ENCODE measurements around the gene GFER.
"Not testable (repeated sequence)": the region's sequence is repeated elsewhere in the genome, so short reads cannot be mapped to it uniquely, and the experiment has no call there.

Gene GFER

GRCh38 chr16:1983544-1984346, at the start of gene GFER:
TSS of gene GFER (plus strand) at chr16:1984193. CDS start at chr16:1984219, 26 bp downstream.
- DNase-seq (ENCODE audit: low read depth in 3 of 3): peak in 2 of 3 donors; percentile 66 to 67

GRCh38 chr16:1936945-1937479, 47.0 kb upstream of the GFER start:
- DNase-seq (ENCODE audit: low read depth in 3 of 3): no peak

GRCh38 chr16:1938316-1938715, 45.7 kb upstream of the GFER start:
- DNase-seq (ENCODE audit: low read depth in 3 of 3): no peak

- no peak for DNase-seq (ENCODE audit: low read depth in 3 of 3)
These were observed 45.1 kb upstream of the GFER start for GRCh38 chr16:1938910-1939309.

GRCh38 chr16:1939833-1940232, 44.2 kb upstream of the GFER start:
- not testable (repeated sequence) for DNase-seq (ENCODE audit: low read depth in 3 of 3)

- no peak for DNase-seq (ENCODE audit: low read depth in 3 of 3)
These were observed 43.5 kb upstream of the GFER start for GRCh38 chr16:1940273-1941161.

- no peak for DNase-seq (ENCODE audit: low read depth in 3 of 3)
These were observed 42.6 kb upstream of the GFER start for GRCh38 chr16:1941162-1942046.

- peak in 1 of 3 donors; percentile 15 for DNase-seq (ENCODE audit: low read depth in 3 of 3)
These were observed 41.8 kb upstream of the GFER start for GRCh38 chr16:1942047-1942809.

- peak; percentile 99 to 100 (median 100) for DNase-seq (ENCODE audit: low read depth in 3 of 3)
These were observed 40.9 kb upstream of the GFER start, which contains the start of gene MSRB1 for GRCh38 chr16:1942810-1943726. TSS of gene MSRB1 (minus strand) at chr16:1943199. CDS start at chr16:1943156, 43 bp downstream.

GRCh38 chr16:1944612-1945199, 39.3 kb upstream of the GFER start:
- no peak for DNase-seq (ENCODE audit: low read depth in 3 of 3)

- DNase-seq (ENCODE audit: low read depth in 3 of 3): no peak
These were observed 38.2 kb upstream of the GFER start for GRCh38 chr16:1945559-1946391.

GRCh38 chr16:1946495-1947368, 37.3 kb upstream of the GFER start:
- DNase-seq (ENCODE audit: low read depth in 3 of 3): no peak

GRCh38 chr16:1947369-1947670, 36.7 kb upstream of the GFER start:
- no peak for DNase-seq (ENCODE audit: low read depth in 3 of 3)

GRCh38 chr16:1949507-1949906, 34.5 kb upstream of the GFER start:
- DNase-seq (ENCODE audit: low read depth in 3 of 3): no peak

GRCh38 chr16:1950047-1950446, 33.9 kb upstream of the GFER start:
- no peak for DNase-seq (ENCODE audit: low read depth in 3 of 3)

GRCh38 chr16:1950559-1950958, 33.4 kb upstream of the GFER start:
- DNase-seq (ENCODE audit: low read depth in 3 of 3): no peak

GRCh38 chr16:1953734-1954133, 30.3 kb upstream of the GFER start:
- DNase-seq (ENCODE audit: low read depth in 3 of 3): no peak
